ENCODE results near the gene CYP2J2. TPM values are rescaled to one million over a fixed set of nuclear protein-coding genes. Genes with fewer than 3 reads are reported as not detected.
"Not testable (repeated sequence)": the region's sequence is repeated elsewhere in the genome, so short reads cannot be mapped to it uniquely, and the experiment has no call there.

The CYP2J2 gene
- total RNA-seq, 1 donor from 2014 or later: 0.53 TPM

DNA sequence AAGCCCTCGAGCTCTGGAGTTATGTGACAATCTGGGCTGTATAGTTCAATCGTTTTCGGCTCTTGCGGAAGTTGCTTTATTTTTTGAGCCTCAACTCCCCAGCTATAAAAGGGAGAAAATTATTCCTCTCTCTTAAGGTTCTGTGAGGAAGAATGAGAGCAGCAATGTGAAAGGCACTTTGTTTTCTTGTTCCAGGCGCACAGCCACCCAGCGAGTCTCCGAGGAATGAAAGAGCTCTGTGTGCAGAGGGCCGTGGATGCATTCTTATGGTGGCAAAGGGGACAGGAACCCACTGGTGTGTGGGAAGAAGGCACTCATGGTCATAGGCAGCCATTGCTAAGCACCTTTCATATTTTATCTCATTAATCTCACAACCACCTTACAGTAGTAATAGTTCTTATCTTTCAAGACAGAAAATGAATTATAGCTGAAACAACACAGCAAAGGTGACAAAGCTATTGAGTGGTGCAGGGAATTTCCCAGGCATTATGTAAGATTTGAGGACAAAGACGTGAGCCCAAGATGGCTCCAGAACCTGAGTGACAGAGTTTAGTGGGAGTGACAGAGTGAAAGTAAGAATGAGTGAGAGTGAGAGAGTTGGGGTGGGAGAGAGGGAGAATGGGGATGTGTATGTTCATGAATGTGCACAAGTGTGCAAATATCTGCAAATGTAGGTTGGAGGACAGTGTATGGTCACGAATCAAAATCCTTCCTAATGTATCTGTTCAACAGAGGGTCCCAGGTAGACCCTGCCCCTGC is 9.4 kb downstream of the CYP2J2 start:
- no peak for DNase-seq (ENCODE audit: low read depth)
- Histone ChIP-seq H3K4me3 (ENCODE audit: low read depth, low read length) (no peak overlapping the region), H3K36me3 (ENCODE audit: control insufficient read depth, insufficient read depth, low read length) (no peaks in the 10 kb centered on the region), H3K27me3 (ENCODE audit: control insufficient read depth, insufficient read depth, low read length) (no peaks in the 10 kb centered on the region)
- peak; percentile 13 for FAIRE-seq
- TF ChIP-seq CTCF (IDR thresholded peaks at IDR 0.05; ENCODE audit: insufficient read depth, low read length, severe bottlenecking): no peak

GRCh38 chr1:59915516-59915915 is 11.1 kb downstream of the CYP2J2 start:
- DNase-seq (ENCODE audit: low read depth) (peak; percentile 24), FAIRE-seq (no peak)
- TF ChIP-seq CTCF (IDR thresholded peaks at IDR 0.05; ENCODE audit: insufficient read depth, low read length, severe bottlenecking): no peak
- Histone ChIP-seq H3K36me3 (ENCODE audit: control insufficient read depth, insufficient read depth, low read length) (no peaks in the 10 kb centered on the region), H3K4me3 (ENCODE audit: low read depth, low read length) (no peak overlapping the region), H3K27me3 (ENCODE audit: control insufficient read depth, insufficient read depth, low read length) (no peaks in the 10 kb centered on the region)

DNA sequence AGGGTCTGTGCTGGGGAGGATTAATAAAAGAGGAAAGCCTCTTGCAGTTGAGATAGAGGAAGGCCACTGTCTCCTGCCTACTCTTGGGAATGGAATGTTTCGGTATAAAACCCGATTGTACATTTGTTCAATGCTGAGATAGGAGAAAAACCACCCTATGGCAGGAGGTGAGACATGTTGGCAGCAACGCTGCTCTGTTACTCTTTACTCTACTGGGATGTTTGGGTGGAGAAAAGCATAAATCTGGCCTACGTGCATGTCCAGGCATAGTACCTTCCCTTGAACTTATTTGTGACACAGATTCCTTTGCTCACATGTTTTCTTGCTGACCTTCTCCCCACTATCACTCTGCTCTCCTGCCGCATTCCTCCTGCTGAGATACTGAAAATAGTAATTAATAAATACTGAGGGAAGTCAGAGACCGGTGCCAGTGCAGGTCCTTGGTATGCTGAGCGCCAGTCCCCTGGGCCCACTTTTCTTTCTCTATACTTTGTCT is 11.7 kb downstream of the CYP2J2 start:
- not testable (repeated sequence) for DNase-seq (ENCODE audit: low read depth); H3K27me3 ChIP-seq (ENCODE audit: control insufficient read depth, insufficient read depth, low read length); H3K36me3 ChIP-seq (ENCODE audit: control insufficient read depth, insufficient read depth, low read length); FAIRE-seq; H3K4me3 ChIP-seq (ENCODE audit: low read depth, low read length)

GRCh38 chr1:59908682-59909081 is 17.9 kb downstream of the CYP2J2 start:
- Histone ChIP-seq H3K27me3 (ENCODE audit: control insufficient read depth, insufficient read depth, low read length) (no peaks in the 10 kb centered on the region), H3K36me3 (ENCODE audit: control insufficient read depth, insufficient read depth, low read length) (no peaks in the 10 kb centered on the region), H3K4me3 (ENCODE audit: low read depth, low read length) (no peak overlapping the region)
- no peak for DNase-seq (ENCODE audit: low read depth)
- no peak for TF ChIP-seq CTCF (IDR thresholded peaks at IDR 0.05; ENCODE audit: insufficient read depth, low read length, severe bottlenecking)
- peak; percentile 80 for FAIRE-seq

- Histone ChIP-seq H3K36me3 (ENCODE audit: control insufficient read depth, insufficient read depth, low read length) (no peaks in the 10 kb centered on the region), H3K4me3 (ENCODE audit: low read depth, low read length) (no peak overlapping the region), H3K27me3 (ENCODE audit: control insufficient read depth, insufficient read depth, low read length) (no peaks in the 10 kb centered on the region)
- FAIRE-seq: no peak
- no peak for TF ChIP-seq CTCF (IDR thresholded peaks at IDR 0.05; ENCODE audit: insufficient read depth, low read length, severe bottlenecking)
- no peak for DNase-seq (ENCODE audit: low read depth)
These were observed 18.5 kb downstream of the CYP2J2 start for GRCh38 chr1:59908084-59908483.

GRCh38 chr1:59906931-59907330 is 19.6 kb downstream of the CYP2J2 start:
- Histone ChIP-seq H3K36me3 (ENCODE audit: control insufficient read depth, insufficient read depth, low read length) (no peaks in the 10 kb centered on the region), H3K4me3 (ENCODE audit: low read depth, low read length) (no peak overlapping the region), H3K27me3 (ENCODE audit: control insufficient read depth, insufficient read depth, low read length) (no peaks in the 10 kb centered on the region)
- TF ChIP-seq CTCF (IDR thresholded peaks at IDR 0.05; ENCODE audit: insufficient read depth, low read length, severe bottlenecking): no peak
- FAIRE-seq: no peak
- no peak for DNase-seq (ENCODE audit: low read depth)

All from bronchial epithelial cell (primary cell).